Peyer's patch (tissue), 4 donors: Measurements from ENCODE around the gene SFXN1.

Experiments
- POLR2A ChIP-seq, 2 donors: fragments of 450-650 bp; IDR thresholded peaks; one replicate each; pipeline ENCODE4 v1.5.1; 2017; ENCODE audit warnings: antibody characterized with exemption in 2 of 2, mild to moderate bottlenecking in 2 of 2, moderate library complexity in 2 of 2
- TF ChIP-seq, protein P1 (sequence below), 6 experiments: fragments of 450-650 bp in 4 of 6; fragments of 200-600 bp in 2 of 6; sonication (generic) in 1 of 6; IDR thresholded peaks; one replicate each; pipeline ENCODE4 v1.5.1; 2017 to 2019; ENCODE audit warnings: antibody characterized with exemption in 6 of 6, mild to moderate bottlenecking in 3 of 6, moderate library complexity in 1 of 6

DNA sequence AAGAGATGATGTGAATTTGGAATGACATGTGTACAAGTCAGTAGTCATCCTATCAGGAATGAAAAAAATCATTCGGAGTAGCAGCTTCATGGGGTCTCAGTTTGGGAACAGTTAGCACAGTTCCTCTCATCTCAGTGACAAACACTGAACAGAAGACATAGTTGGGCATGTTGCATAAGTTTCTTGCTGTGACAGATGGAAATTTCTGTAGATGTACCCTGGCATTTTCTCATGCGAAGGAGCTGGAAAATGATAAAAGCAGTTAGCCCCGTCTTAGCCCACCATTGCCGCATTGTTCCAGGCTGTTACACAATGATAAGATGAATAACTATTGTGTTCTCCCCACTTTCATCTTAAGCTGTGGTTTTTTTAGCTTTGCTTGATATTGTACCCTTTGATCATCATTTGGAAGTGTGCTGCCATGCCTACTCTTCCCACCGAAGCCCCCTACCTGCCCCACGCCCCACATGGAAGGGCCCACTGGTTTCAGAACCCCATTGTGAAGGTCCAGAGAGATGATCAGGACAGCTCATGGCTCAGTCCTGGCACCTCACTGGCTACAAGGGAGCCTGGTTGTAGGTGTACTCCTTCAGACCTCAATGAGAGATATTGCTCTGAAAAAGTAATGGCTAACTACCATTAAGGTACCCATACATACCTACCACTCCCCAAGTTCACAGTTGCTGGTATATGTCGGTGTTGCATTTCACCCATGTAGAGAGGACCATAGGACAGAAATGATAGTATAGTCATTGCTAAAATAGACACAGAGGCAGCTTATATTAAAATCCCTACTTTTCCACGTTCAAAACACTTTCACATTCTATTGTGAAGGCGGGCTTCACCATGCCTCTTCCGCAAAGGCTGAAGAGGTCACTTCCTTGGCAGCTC is 38.8 kb downstream of the SFXN1 start:
- TF ChIP-seq, protein P1, sequence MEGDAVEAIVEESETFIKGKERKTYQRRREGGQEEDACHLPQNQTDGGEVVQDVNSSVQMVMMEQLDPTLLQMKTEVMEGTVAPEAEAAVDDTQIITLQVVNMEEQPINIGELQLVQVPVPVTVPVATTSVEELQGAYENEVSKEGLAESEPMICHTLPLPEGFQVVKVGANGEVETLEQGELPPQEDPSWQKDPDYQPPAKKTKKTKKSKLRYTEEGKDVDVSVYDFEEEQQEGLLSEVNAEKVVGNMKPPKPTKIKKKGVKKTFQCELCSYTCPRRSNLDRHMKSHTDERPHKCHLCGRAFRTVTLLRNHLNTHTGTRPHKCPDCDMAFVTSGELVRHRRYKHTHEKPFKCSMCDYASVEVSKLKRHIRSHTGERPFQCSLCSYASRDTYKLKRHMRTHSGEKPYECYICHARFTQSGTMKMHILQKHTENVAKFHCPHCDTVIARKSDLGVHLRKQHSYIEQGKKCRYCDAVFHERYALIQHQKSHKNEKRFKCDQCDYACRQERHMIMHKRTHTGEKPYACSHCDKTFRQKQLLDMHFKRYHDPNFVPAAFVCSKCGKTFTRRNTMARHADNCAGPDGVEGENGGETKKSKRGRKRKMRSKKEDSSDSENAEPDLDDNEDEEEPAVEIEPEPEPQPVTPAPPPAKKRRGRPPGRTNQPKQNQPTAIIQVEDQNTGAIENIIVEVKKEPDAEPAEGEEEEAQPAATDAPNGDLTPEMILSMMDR (IDR thresholded peaks at IDR 0.05), result no peak
- TF ChIP-seq POLR2A (IDR thresholded peaks at IDR 0.05), result no peak
